Measurements from ENCODE around the gene GSTA1. TPM values are rescaled to one million over a fixed set of nuclear protein-coding genes. Genes with fewer than 3 reads are reported as not detected.
"Not testable (repeated sequence)": the region's sequence is repeated elsewhere in the genome, so short reads cannot be mapped to it uniquely, and the experiment has no call there.

Gene GSTA1
- total and polyA plus RNA-seq, 2 donors (not counting 1 experiment from before 2014, with no cell fraction given): not detected

DNA sequence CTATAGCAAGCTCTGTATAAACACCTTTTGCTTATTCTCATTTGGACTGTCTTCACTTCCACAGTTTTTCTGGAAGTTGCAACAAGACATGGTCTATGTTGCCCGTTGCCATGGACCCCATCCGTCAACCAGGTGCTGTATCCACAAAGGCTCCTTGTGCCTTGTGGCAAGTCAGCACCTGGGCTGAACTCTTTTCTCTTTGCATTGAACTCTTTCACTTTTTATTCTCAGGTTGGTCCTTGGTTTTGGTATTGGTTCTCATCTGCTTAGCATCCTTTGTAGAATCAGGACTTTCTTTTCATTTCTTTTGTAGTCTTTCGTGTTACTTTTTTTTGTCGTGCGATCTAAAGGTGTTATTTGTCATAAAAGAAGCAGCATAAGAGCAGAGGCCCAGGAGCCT is 5.0 kb upstream of the GSTA1 start:
- no peak for TF ChIP-seq CTCF (conservative IDR thresholded peaks at IDR 0.05 in 1 of 2, IDR thresholded peaks at IDR 0.05 in 1 of 2; ENCODE audit: low read depth in 1 of 2, low read length in 2 of 2)
- TF ChIP-seq EZH2 (IDR thresholded peaks at IDR 0.05; ENCODE audit: low read length, missing control alignments): no peak
- Histone ChIP-seq H3K27ac (ENCODE audit: insufficient read depth, low read length) (no peak overlapping the region), H3K4me2 (ENCODE audit: extremely low read depth, insufficient read depth, low read length) (no peak overlapping the region), H3K27me3 (ENCODE audit: control insufficient read depth, insufficient read depth, low read length) (no peaks in the 10 kb centered on the region), H3K79me2 (ENCODE audit: control insufficient read depth, insufficient read depth, low read length) (no peaks in the 10 kb centered on the region), H4K20me1 (ENCODE audit: control insufficient read depth, extremely low read depth, insufficient read depth, low read length) (no peaks in the 10 kb centered on the region), H3K4me3 (replicated peaks in 1 of 4; ENCODE audit: control extremely low read depth in 1 of 4, insufficient read depth in 1 of 4, low read depth in 3 of 4, low read length in 4 of 4) (no peak overlapping the region), H2AFZ (ENCODE audit: low read length) (no peak overlapping the region), H3K9ac (ENCODE audit: insufficient read depth, low read length) (no peak overlapping the region), H3K36me3 (ENCODE audit: control insufficient read depth, insufficient read depth, low read length) (no peaks in the 10 kb centered on the region), H3K4me1 (ENCODE audit: control insufficient read depth, extremely low read depth, insufficient read depth, low read length) (no peaks in the 10 kb centered on the region), H3K9me3 (ENCODE audit: control insufficient read depth, insufficient read depth, low read depth, low read length) (no peaks in the 10 kb centered on the region)
- no peak for DNase-seq (ENCODE audit: low read depth in 2 of 2)

DNA sequence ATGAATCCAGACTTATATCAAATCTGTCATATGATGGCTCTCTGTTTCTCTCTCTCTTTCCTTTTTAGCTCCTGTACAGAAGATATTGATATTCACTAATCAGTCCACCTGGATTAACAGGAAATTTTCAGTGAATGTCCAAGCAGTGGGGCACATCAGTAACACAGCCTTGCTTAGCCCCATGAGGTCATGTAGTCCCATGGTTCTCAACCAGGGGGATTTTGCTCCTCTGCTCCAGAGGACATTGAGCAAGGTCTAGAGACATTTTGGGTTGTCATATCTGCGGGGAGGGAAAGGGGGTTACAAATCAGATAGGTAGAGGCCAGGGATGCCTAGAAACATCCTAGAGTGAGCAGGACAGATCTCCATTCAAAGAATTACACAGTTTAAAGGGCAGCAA is 810 bp downstream of the GSTA1 start:
- Histone ChIP-seq H3K27me3 (ENCODE audit: control insufficient read depth, insufficient read depth, low read length) (no peaks in the 10 kb centered on the region), H3K9me3 (ENCODE audit: control insufficient read depth, insufficient read depth, low read depth, low read length) (no peaks in the 10 kb centered on the region), H3K4me1 (ENCODE audit: control insufficient read depth, extremely low read depth, insufficient read depth, low read length) (no peaks in the 10 kb centered on the region), H2AFZ (ENCODE audit: low read length) (no peak overlapping the region), H3K36me3 (ENCODE audit: control insufficient read depth, insufficient read depth, low read length) (no peaks in the 10 kb centered on the region), H3K4me3 (replicated peaks in 1 of 4; ENCODE audit: control extremely low read depth in 1 of 4, insufficient read depth in 1 of 4, low read depth in 3 of 4, low read length in 4 of 4) (no peak overlapping the region), H3K9ac (ENCODE audit: insufficient read depth, low read length) (no peak overlapping the region), H4K20me1 (ENCODE audit: control insufficient read depth, extremely low read depth, insufficient read depth, low read length) (no peaks in the 10 kb centered on the region), H3K4me2 (ENCODE audit: extremely low read depth, insufficient read depth, low read length) (no peak overlapping the region), H3K27ac (ENCODE audit: insufficient read depth, low read length) (no peak overlapping the region), H3K79me2 (ENCODE audit: control insufficient read depth, insufficient read depth, low read length) (no peaks in the 10 kb centered on the region)
- no peak for DNase-seq (ENCODE audit: low read depth in 2 of 2)
- TF ChIP-seq CTCF (conservative IDR thresholded peaks at IDR 0.05 in 1 of 2, IDR thresholded peaks at IDR 0.05 in 1 of 2; ENCODE audit: low read depth in 1 of 2, low read length in 2 of 2): no peak
- TF ChIP-seq EZH2 (IDR thresholded peaks at IDR 0.05; ENCODE audit: low read length, missing control alignments): no peak

- no peaks in the 10 kb centered on the region for H3K27me3 ChIP-seq (ENCODE audit: control insufficient read depth, insufficient read depth, low read length)
- TF ChIP-seq CTCF (conservative IDR thresholded peaks at IDR 0.05 in 1 of 2, IDR thresholded peaks at IDR 0.05 in 1 of 2; ENCODE audit: low read depth in 1 of 2, low read length in 2 of 2) (no peak), EZH2 (IDR thresholded peaks at IDR 0.05; ENCODE audit: low read length, missing control alignments) (no peak)
- no peaks in the 10 kb centered on the region for H4K20me1 ChIP-seq (ENCODE audit: control insufficient read depth, extremely low read depth, insufficient read depth, low read length)
- no peak overlapping the region for H3K9ac ChIP-seq (ENCODE audit: insufficient read depth, low read length)
- H3K79me2 ChIP-seq (ENCODE audit: control insufficient read depth, insufficient read depth, low read length): no peaks in the 10 kb centered on the region
- DNase-seq (ENCODE audit: low read depth in 2 of 2): no peak
- H3K9me3 ChIP-seq (ENCODE audit: control insufficient read depth, insufficient read depth, low read depth, low read length): no peaks in the 10 kb centered on the region
- H3K27ac ChIP-seq (ENCODE audit: insufficient read depth, low read length): no peak overlapping the region
- H2AFZ ChIP-seq (ENCODE audit: low read length): no peak overlapping the region
- no peak overlapping the region for H3K4me2 ChIP-seq (ENCODE audit: extremely low read depth, insufficient read depth, low read length)
- H3K36me3 ChIP-seq (ENCODE audit: control insufficient read depth, insufficient read depth, low read length): no peaks in the 10 kb centered on the region
- no peaks in the 10 kb centered on the region for H3K4me1 ChIP-seq (ENCODE audit: control insufficient read depth, extremely low read depth, insufficient read depth, low read length)
- no peak overlapping the region for H3K4me3 ChIP-seq (replicated peaks in 1 of 4; ENCODE audit: control extremely low read depth in 1 of 4, insufficient read depth in 1 of 4, low read depth in 3 of 4, low read length in 4 of 4)
These were observed 2.3 kb downstream of the GSTA1 start for GRCh38 chr6:52801188-52801841.

DNA sequence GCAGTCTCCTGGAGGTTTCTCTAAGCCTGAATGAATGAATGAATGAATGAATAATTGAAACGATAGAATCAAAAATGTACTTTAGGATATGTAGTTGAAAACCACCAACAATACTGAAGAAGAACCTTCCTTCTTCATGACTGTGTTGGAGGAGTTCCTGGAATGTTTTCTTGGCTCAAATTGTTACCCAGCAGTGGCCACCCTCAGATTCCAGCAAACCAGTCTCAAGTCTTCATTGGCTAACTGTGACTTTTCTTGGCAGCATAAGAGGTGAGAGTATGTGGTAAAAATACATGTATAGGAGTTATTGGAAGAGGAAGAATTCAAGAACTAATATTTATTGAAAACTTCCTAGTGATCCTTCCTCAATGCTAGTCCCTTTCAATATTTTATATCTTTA is 4.3 kb downstream of the GSTA1 start:
- H3K36me3 ChIP-seq (ENCODE audit: control insufficient read depth, insufficient read depth, low read length); H3K4me2 ChIP-seq (ENCODE audit: extremely low read depth, insufficient read depth, low read length); H3K9ac ChIP-seq (ENCODE audit: insufficient read depth, low read length); H3K9me3 ChIP-seq (ENCODE audit: control insufficient read depth, insufficient read depth, low read depth, low read length); H3K79me2 ChIP-seq (ENCODE audit: control insufficient read depth, insufficient read depth, low read length); H4K20me1 ChIP-seq (ENCODE audit: control insufficient read depth, extremely low read depth, insufficient read depth, low read length); H3K27me3 ChIP-seq (ENCODE audit: control insufficient read depth, insufficient read depth, low read length); H3K4me3 ChIP-seq (replicated peaks in 1 of 4; ENCODE audit: control extremely low read depth in 1 of 4, insufficient read depth in 1 of 4, low read depth in 3 of 4, low read length in 4 of 4); H3K27ac ChIP-seq (ENCODE audit: insufficient read depth, low read length); H3K4me1 ChIP-seq (ENCODE audit: control insufficient read depth, extremely low read depth, insufficient read depth, low read length); H2AFZ ChIP-seq (ENCODE audit: low read length): not testable (repeated sequence)
- peak; percentile 5 to 90 for DNase-seq (ENCODE audit: low read depth in 2 of 2)

DNA sequence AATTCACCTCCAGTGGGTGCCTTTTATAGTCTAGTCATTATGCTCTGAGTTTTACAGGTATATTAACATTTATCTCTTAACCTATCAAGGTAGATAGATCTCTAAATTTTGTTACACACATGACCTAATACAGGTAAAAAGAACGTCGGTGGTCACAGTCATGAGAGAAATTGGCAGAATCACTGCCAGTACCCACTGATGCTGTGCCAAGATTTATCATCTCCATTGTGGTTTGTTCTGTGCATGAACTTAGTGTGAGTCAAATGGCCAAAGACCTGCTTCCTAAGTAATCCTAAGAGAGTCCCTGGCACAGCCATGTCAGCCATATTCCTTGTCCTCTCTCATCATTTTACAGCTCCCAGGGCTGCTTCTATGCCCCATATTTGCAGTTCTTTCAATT is 9.2 kb downstream of the GSTA1 start:
- H3K4me3 ChIP-seq (replicated peaks in 1 of 4; ENCODE audit: control extremely low read depth in 1 of 4, insufficient read depth in 1 of 4, low read depth in 3 of 4, low read length in 4 of 4); H3K36me3 ChIP-seq (ENCODE audit: control insufficient read depth, insufficient read depth, low read length); H3K9ac ChIP-seq (ENCODE audit: insufficient read depth, low read length); H3K27me3 ChIP-seq (ENCODE audit: control insufficient read depth, insufficient read depth, low read length); H3K9me3 ChIP-seq (ENCODE audit: control insufficient read depth, insufficient read depth, low read depth, low read length); H3K4me2 ChIP-seq (ENCODE audit: extremely low read depth, insufficient read depth, low read length); H3K4me1 ChIP-seq (ENCODE audit: control insufficient read depth, extremely low read depth, insufficient read depth, low read length); H4K20me1 ChIP-seq (ENCODE audit: control insufficient read depth, extremely low read depth, insufficient read depth, low read length); H3K27ac ChIP-seq (ENCODE audit: insufficient read depth, low read length); H2AFZ ChIP-seq (ENCODE audit: low read length); H3K79me2 ChIP-seq (ENCODE audit: control insufficient read depth, insufficient read depth, low read length): not testable (repeated sequence)
- DNase-seq (ENCODE audit: low read depth in 2 of 2): peak in 1 of 2 donors; percentile 3
